Measurements from ENCODE around the gene POMGNT1. TPM values are rescaled to one million over a fixed set of nuclear protein-coding genes. Genes with fewer than 3 reads are reported as not detected.

POMGNT1 gene
- 27.4 and 50.8 TPM in 2 replicates for total RNA-seq

DNA sequence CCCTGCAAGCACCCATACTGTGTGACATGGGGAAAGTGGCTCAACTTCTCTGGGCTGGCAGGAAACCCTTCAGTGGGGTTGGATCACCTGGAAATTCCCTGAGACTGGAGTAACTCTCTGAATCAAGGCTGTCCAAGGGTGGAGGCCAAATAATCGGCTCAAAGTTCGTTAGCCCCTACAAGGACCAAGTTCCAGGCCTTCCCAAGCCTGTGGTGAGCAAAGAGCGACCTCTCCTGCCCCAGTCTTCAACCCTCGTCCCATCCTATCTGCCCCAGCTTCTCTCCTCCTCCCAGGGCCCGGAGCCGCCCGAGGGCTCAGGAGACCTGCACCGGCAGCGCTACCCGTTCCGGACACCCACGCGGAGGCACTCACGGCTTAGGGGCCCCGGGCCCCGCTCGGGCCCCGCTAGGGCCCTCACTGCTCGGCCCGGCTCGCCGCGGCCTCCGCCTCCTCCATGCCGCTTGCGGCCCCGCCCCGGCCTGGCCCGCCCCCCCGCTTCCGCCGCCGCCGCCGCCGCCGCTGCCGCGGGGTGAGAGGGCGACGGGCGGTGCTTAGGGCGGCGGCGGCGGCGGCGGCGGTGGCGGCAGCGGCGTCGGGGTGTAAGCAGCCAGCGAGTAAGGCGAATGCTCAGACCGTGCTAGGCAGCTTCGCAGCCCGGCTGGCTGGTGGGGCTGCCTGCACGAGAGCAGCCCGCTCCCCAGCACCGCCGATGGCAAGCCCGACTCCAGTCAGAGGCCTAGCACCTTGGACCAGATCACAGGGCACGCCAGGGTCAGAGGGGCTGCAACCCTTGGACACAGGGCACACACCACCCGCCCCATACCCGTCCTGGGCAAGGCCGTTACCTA, at the start of gene POMGNT1:
Gene POMGNT1 (minus strand): TSS at position 471 of the 848 bp plus-strand sequence. CDS start 613 bp downstream, outside the sequence.

GRCh38 chr1:46247436-46248121, 49.3 kb upstream of the POMGNT1 start, which contains the start of gene RAD54L:
Gene RAD54L, plus strand, starts transcription at chr1:46247763. Its CDS starts 643 bp downstream, at chr1:46248406.

DNA sequence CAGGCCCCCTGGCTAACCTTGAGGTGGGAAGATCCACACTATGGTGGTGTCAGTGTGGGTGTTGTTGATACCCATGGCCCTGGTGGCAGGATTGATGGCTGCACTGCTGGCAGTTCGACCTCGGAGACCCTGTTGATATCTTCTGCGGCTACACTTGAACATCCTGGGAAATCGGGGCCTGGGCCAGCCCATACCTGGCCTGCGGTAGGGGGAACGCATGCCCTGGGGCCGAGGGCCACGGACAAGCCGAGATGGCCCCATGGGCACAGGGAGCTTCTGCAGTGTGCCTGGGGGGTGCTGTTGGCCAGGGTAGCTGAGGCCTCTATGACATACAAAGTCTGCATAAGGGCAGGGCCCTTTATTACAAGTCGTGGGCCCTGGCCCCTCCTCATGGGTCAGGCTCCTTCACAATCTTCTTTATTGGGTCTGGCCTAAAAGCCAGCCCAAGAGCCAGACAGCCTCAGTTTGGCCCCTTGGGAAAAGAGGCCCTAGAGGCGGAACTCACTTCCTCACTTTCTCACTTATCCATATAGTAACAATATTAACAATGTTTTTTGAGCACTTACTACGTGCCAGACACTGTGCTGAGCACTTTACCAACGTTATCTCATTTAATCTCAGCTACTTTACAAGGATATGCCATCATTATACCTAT, 21.9 kb downstream of the POMGNT1 start, which contains the start of gene P3R3URF:
Gene P3R3URF (minus strand): TSS at position 278 of the 655 bp plus-strand sequence. CDS start 17 bp downstream, at position 261.

DNA sequence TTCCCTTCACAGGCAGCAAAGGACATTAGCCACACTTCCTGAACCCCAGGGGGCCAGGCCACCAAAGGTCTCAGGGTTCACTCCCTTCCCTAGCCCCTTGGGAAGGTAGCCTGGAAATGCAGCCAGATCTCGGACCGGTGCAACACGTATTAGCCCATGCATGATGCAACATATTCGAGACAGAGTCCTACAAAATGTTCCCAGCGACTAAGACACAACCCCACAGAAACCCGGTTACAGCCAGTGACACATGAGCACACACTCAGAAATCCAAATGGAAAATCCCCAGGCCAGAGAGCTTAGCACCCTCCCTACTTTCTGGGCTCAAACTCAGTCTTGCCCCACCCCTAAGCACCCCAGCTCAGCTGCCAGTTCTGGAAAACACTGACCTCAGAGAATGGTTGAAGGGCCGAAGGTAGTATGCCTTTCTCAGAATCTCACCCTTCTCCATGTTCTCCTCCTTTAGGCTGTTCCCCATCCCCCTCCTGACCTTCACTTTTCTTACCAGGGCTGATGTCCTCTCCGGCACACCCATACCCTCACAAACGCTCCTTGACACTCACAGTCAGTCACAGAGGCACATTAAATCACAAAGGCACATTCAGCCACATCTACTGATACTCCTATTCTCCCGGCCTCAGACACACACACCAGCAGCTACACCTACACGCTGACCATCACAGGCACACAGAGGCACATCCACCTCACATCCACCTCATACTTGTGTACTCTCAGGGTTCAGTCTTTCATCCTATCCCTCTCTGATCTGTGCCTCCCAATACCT, 23.6 kb downstream of the POMGNT1 start, which contains the start of gene TSPAN1:
Gene TSPAN1 (plus strand): TSS at position 640 of the 784 bp plus-strand sequence. CDS start 6,021 bp downstream, outside the sequence.

Other genes starting within 250 kb of the POMGNT1 start
- gene PIK3R3, start 65.8 kb downstream of the POMGNT1 start, total RNA-seq, result 0.83 and 2.1 TPM in 2 replicates
- gene TSPAN1, start 23.3 kb downstream of the POMGNT1 start, total RNA-seq, result 0.14 and 0.46 TPM in 2 replicates
- gene P3R3URF, start 21.9 kb downstream of the POMGNT1 start, total RNA-seq, result not detected in 2 replicates
- 2.7 and 3.1 TPM in 2 replicates for gene LURAP1, start 4.9 kb upstream of the POMGNT1 start, total RNA-seq
- 0.37 and 0.43 TPM in 2 replicates for gene RAD54L, start 49.3 kb upstream of the POMGNT1 start, total RNA-seq
- 73.8 and 94.9 TPM in 2 replicates for gene LRRC41, start 105.2 kb upstream of the POMGNT1 start, total RNA-seq
- 491 and 862 TPM in 2 replicates for gene UQCRH, start 105.3 kb upstream of the POMGNT1 start, total RNA-seq
- gene NSUN4, start 142.4 kb upstream of the POMGNT1 start, total RNA-seq, result 14.1 and 17.9 TPM in 2 replicates
- gene FAAH, start 195.9 kb upstream of the POMGNT1 start, total RNA-seq, result 0.43 and 1.8 TPM in 2 replicates